GM21390 (cell line): ENCODE measurements around the gene TMEM39B.
"Not testable (repeated sequence)": the region's sequence is repeated elsewhere in the genome, so short reads cannot be mapped to it uniquely, and the experiment has no call there.

Experiments
- ATAC-seq: cut with Tn5 transposase; IDR thresholded peaks from one replicate; pipeline ENCODE4 v1.9.1; 2021; ENCODE audit not compliant: unreplicated experiment

TMEM39B gene

DNA sequence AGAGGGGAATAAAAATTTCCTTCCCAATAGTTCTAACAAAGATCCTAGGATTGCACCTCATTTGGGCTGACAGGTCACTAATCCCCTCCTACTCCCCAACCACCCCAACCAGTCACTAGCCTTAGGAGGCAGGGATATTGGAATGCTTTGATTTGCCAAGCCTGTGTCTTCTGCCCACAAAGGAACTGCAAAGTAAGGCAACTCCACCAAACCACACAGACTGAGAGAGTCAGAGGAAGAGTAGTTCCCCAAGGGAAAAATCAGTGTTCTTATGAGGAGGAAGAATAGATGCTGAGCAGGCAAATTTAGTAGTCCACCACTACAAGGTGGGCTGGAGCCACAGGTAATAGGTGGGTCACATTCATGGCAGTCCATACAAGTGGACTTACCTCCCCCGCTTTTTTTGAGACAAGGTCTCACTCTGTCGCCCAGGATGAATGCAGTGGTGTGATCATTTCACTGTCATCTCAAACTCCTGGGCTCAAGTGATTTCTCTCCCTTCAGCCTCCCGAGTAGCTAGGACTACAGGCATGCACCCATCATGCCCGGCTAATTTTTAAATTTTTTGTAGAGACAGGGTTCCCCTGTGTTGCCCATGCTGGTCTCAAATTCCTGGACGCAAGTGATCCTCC lies 3.7 kb upstream of the TMEM39B start:
- no peak for ATAC-seq

DNA sequence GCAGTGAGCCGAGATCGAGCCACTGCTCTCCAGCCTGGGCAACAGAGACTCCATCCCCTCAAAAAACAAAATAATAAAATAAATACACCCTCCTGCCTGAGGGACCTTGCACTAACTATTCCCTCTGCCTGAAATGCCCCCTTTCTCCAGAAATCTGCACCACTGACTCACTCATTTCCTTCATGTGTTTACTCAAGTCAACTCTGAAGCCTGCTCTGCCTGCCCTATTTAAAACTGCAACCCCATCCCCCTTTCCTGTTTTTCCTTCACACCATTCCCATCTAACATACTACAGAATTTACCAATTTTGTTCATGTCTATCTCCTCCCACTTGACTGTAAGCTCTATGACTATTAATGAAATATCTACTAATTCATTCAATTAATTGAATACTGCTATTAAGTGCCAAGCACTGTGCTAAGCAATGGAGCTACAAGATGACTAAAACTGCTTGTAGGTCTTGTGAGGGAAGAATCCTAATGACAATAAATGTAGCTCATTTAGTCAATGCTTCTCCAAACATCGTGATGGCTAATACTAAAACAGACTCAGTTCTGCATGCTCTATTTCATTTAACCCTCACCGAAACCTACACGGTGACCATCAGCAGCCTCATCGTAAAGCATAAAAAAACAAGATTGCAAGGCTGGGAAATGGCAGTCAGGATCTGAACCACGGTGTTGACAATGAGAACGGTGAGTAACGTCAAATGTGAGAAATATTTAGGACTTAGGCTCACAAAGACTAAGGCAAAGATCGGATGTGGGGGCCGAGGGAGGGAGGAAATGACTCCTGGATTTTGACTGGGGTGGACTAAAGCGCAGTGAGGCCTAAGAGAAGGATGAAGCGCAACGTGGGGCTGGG lies 749 bp upstream of the TMEM39B start:
- no peak for ATAC-seq

DNA sequence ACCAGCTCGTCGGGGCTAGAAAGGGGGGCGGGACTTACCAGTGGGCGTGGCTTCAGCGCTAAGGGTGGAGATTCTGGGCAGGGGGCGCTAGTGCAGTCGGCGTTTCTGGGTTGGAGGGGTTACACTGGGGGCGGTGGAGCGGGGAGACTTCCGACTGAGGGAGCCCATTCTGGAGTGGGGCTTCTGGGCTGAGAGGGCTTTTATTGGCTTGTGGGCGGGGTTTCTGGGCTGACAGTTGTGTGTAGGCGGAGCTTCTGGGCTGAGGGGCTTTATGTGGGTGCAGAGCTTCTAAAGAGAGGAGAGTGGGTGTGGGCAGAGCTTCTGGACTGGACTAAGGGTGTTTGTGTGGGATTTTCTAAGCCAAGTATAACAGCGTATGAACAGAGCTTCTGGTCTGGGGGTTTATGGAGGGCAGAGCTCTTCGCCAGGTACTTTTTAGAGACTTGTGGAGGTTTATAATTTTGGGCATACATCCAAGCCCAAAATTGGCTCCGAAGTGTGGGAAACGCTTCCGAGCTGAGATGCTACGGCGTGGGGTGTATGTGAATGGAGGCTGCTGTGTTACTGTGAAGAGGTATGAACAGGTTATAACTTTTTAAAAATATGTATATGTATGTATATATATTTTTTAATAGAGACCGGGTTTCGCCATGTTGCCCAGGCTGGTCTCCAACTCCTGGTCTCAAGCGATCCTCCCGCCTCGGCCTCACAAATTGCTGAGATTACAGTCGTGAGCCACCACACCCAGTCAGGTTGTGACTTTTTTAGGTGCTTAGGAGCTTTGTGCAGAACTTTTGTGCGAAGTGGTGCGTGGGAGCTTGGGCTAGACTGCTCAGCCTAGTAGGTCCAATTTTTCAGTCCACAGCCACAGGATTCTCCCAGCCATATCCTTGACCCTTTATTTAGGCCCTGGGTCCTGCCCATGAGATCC lies 825 bp downstream of the TMEM39B start:
- peak; percentile 12 for ATAC-seq

DNA sequence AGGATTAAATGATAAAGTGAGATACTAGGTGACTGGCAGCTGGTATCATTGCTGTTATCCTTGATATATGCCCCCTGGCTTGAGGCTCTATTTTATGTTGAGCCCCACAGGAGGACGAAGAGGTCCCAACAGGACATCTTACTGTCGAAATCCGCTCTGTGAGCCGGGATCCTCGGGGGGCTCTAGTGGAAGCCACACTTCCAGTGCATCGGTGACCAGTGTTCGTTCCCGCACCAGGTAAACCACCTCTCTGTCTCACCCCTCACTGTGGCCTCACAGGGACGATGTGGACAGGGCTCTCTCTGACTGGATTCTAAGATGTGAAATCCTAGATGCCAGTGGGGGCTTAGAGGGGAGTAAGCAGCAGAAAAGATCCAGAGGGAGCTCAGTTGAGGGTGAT lies 2.1 kb downstream of the TMEM39B start:
- no peak for ATAC-seq

- no peak for ATAC-seq
Measured at GRCh38 chr1:32077451-32077850, 4.7 kb downstream of the TMEM39B start.

DNA sequence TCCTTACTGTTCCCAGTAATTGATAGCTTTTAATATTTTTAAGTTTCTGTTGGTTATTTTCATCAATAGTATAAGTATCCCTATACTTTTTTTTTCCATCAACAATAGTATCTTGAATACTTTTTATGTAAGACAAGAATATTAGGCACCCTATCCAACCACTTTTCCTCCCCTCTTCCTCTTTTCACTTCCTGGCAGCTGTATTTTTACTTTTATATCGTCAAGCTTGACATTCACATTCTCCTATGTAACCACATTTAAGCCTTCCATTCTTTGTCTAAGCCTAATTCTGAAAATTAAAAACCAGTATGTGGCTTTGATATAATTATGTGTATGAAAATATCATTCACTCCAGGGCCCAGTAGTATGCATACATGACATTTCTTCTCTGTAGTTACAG lies 9.3 kb downstream of the TMEM39B start:
- no peak for ATAC-seq

- not testable (repeated sequence) for ATAC-seq
Measured at GRCh38 chr1:32086381-32086780, 13.6 kb downstream of the TMEM39B start.

- ATAC-seq = no peak
Measured at GRCh38 chr1:32091176-32091575, 18.4 kb downstream of the TMEM39B start.

GRCh38 chr1:32091591-32091990 lies 18.9 kb downstream of the TMEM39B start:
- ATAC-seq = no peak

DNA sequence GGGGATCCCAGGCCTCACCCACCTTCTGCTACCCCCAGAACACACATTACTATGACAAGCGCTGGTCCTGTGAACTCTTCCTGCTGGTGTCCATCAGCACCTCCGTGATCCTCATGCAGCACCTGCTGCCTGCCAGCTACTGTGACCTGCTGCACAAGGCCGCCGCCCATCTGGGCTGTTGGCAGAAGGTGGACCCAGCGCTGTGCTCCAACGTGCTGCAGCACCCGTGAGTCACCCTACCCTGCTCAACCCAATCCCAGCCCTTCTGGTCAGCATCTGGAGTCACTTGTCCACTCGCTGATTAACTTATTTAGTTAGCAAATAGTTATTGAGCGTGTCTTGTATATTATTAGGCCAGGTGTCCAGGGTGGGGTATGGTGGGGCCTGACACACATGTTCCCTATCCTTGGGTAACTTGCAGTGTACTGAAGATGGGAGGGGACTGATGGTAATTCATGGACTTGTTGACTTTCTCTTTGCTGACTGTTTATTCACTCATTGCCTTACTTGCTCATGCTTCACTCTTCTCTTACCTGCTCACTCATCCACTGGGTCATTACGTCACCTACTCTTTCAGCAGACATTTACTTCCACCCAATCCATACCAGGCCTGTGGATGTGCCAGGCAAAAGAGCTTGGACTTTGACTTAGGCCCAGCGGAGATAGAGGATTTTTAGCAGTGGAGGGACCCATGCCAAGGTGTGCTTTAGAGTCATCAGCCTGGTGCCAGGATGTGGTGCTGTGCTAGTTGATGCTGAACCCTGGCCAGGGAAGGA lies 22.2 kb downstream of the TMEM39B start:
- no peak for ATAC-seq

DNA sequence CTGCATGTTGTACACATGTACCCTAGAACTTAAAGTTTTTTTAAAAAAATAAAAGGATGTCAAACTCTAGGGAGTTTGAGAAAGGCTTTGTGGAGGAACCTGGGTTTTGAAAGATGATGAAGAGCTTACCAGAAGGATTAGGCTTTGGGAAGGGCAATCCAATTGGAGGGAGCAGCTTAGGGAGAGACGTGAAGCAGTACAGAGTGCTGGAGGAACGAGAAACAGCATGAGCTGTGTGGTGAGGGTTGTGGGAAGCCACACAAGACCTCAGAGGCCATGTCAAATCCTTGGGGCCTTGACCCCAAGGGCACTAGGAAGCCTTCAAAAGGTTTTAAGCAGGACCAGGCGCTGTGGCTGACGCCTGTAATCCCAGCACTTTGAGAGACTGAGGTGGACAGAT lies 26.7 kb downstream of the TMEM39B start:
- no peak for ATAC-seq

- no peak for ATAC-seq
Measured at GRCh38 chr1:32100359-32100758, 27.6 kb downstream of the TMEM39B start.

DNA sequence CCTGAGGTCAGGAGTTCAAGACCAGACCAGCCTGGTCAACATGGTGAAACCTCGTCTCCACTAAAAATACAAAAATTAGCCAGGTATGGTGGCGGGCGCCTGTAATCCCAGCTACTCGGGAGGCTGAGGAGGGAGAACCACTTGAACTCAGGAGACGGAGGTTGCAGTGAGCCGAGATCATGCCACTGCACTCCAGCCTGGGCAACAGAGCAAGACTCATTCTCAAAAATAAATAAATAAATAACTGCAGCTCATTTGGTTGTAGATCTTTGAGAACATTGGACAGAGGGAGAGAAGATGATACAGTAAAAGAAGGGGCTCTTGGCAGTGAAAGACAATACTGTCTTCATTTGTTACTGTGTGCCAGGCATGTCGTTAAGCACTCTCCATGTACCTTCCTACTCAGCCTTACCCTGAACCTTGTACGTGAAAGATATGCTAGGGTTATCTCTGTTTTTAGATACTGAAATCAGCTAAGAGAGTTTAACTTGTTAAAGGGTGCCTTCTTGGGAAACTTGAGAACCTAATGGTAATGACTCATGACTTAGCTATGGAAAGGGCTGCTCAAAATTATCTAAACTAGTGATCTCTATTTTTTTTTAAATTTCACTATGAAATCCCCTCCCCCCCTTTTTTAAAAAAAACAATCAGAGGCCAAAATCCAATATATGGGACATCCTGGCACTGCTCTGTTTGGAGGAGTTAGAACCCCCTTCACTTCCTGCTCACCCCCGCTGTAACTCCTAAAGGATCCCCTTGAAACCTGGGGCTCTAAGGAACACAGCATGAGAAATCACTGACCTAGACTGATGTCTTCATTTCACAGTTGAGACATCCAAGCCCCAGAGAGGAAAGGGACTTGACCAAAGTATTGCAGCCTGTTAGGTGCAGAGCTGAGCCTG lies 28.3 kb downstream of the TMEM39B start:
- no peak for ATAC-seq

DNA sequence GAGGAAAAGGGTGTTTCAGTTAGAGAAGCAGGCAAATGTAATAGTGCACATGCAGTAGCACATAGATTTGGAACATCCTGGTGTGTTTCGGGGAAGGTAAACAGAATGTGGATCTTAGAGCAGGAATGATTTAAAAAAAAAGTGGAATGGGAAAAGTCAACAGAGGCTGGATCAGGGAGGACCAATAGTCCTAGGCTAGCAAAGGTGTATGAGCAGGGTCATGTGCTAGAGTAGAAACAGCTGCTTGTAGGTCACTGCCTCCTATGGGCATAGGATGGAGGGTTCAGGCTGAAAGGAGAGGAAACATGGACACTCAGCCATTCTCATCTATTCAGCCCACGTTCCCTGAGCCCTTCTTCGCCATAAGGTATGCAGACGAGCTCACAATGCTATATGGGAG lies 31.4 kb downstream of the TMEM39B start:
- no peak for ATAC-seq

- ATAC-seq = no peak
Measured at GRCh38 chr1:32105338-32105737, 32.6 kb downstream of the TMEM39B start.

- ATAC-seq = no peak
Measured at GRCh38 chr1:32106663-32107275, 34.0 kb downstream of the TMEM39B start.

DNA sequence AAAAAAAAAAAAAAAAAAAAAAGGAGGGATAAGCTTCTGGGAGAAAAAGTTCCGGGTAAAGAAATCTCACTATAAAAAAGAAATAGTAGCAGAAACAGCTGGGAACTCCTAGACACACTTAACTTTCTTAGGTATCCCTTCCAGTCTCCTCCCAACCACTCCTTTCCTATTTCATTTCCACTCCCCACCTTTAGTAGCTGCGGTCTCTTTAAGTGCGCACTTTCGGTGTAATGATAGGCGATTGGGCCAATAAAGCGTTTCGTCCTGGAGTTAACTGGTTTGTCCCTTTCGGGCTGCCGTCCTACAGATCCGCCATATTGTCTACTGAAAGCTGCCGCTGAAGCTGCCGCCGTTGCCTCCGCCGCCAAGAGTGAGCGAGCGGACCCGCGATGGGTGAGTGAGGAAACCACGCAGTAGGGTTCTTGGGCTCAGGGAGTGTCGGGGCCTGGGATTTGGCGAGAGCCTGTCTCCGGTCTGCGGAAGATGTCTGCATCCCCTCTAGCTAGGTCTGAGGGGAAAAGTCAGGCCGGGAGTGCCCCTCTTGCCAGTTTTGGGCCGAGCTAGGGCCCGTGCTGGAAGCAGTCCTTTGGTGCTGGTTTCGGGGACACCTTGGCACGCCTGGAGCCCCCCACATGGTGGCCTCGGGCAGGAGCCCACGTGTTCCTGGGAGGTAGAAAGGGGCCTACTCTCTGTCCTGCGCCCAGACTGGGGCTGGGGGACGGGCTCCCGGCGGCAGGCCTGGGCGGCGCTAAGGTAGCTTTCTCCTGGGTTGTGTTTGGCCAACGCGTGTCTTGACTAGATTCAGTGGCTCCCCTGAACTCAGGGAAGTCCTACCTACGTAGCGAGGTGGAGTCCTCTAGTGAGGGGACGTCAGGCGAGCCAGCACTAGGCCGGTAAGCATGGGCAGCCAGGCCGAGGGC lies 35.3 kb downstream of the TMEM39B start, which contains the start of gene KPNA6:
TSS of gene KPNA6 (plus strand) at position 315 of the 920 bp plus-strand sequence. CDS start at position 390, 75 bp downstream.
- ATAC-seq = peak; percentile 61

DNA sequence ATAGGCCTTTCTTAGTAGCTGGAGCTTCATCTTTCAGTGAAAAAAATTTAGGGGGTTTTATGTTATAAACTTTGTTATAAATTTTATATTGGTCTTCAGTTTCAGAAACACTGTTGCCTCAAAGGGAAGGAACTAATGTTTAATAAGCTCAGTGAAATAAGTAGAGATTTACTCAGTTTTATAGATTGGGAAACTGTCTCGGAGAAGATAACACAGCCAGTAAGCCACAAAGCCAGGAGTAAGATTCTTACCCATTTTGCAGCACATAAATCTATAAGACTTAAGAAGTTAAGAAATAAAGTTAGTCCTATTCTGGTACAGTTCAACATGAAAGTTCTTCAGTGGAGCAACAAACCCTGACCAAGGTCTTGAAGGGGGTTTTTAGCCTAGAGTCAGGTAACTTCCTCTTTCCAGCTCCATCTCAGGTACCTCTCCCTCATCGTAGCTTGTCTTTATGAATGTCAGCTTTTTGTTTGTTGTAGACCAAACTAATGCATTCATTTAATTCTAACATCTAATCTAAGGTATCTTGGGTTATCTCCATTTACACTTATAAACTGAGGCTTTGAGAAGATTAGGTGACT lies 38.4 kb downstream of the TMEM39B start:
- no peak for ATAC-seq
